ENCODE data around the gene FMO5.

FMO5 gene

DNA sequence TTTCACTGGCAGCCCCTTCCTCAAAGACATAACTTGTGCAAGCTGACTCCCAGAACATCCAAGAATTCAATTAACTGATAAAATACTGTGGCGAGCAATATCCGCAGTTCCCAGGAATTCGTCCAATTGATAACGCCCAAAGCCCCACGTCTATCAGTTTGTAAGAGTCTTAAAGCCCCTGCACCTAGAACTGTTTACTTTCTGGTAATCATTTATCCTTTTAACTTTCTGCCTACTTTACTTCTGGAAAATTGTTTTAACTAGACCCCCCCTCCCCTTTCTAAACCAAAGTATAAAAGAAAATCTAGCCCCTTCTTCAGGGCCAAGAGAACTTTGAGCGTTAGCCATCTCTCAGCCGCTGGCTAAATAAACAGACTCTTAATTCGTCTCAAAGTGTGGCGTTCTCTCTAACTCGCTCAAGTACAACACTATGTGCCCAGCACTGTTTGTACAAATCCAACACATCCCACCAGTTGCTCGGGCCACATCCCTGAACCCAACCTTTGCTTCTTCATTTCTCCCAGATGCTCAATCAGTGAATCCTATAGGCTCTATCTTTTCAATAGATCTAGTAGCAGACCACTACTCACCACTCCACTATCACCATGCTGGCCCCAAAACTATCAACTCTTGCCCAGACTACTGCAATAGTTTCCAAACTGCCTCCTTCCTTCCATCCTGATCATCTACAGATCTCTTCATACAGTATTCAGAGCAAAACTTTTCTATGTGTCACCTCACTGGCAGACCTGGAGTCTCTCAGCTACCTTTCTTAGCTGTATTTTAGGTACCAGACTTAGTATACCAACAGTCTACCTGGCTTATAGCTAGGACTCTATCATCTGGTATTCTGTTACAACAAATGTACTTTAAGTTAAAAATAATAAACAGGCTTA, 14.0 kb upstream of the FMO5 start:
- peaks cover 17% of the 10 kb centered on the region for H3K79me2 ChIP-seq (ENCODE audit: insufficient read depth, low read length)
- no peaks in the 10 kb centered on the region for H3K27me3 ChIP-seq (ENCODE audit: insufficient read depth, low read length, poor library complexity)
- no peak overlapping the region for H3K4me2 ChIP-seq (ENCODE audit: insufficient read depth, low read length)
- peaks cover 19% of the 10 kb centered on the region for H3K9me3 ChIP-seq (ENCODE audit: insufficient read depth, low read length, severe bottlenecking)
- peaks cover 11% of the 10 kb centered on the region; the same call in 1 of the 2 replicates for H4K20me1 ChIP-seq (ENCODE audit: insufficient read depth, low read length)
- H3K4me1 ChIP-seq (ENCODE audit: insufficient read depth, low read length), result peaks cover 15% of the 10 kb centered on the region
- peaks cover 5% of the 10 kb centered on the region; the same call in 1 of the 2 replicates for H3K36me3 ChIP-seq (ENCODE audit: insufficient read depth, low read length)
- DNase-seq (no peak), ATAC-seq (ENCODE audit: insufficient read depth, low read depth) (no peak)
- H3K4me3 ChIP-seq (ENCODE audit: low read depth in 1 of 2, low read length in 2 of 2), result no peak overlapping the region
- H3K9ac ChIP-seq (ENCODE audit: low read depth, low read length), result no peak overlapping the region
- H2AFZ ChIP-seq (ENCODE audit: low read depth, low read length), result no peak overlapping the region
- H3K27ac ChIP-seq (ENCODE audit: low read length), result no peak overlapping the region
- TF ChIP-seq, protein P1, sequence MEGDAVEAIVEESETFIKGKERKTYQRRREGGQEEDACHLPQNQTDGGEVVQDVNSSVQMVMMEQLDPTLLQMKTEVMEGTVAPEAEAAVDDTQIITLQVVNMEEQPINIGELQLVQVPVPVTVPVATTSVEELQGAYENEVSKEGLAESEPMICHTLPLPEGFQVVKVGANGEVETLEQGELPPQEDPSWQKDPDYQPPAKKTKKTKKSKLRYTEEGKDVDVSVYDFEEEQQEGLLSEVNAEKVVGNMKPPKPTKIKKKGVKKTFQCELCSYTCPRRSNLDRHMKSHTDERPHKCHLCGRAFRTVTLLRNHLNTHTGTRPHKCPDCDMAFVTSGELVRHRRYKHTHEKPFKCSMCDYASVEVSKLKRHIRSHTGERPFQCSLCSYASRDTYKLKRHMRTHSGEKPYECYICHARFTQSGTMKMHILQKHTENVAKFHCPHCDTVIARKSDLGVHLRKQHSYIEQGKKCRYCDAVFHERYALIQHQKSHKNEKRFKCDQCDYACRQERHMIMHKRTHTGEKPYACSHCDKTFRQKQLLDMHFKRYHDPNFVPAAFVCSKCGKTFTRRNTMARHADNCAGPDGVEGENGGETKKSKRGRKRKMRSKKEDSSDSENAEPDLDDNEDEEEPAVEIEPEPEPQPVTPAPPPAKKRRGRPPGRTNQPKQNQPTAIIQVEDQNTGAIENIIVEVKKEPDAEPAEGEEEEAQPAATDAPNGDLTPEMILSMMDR (IDR thresholded peaks at IDR 0.05; ENCODE audit: borderline replicate concordance, extremely low read depth, low read length, poor library complexity, severe bottlenecking), result no peak
- TF ChIP-seq EZH2 (IDR thresholded peaks at IDR 0.05; ENCODE audit: borderline replicate concordance, low read depth, low read length, severe bottlenecking), result no peak

DNA sequence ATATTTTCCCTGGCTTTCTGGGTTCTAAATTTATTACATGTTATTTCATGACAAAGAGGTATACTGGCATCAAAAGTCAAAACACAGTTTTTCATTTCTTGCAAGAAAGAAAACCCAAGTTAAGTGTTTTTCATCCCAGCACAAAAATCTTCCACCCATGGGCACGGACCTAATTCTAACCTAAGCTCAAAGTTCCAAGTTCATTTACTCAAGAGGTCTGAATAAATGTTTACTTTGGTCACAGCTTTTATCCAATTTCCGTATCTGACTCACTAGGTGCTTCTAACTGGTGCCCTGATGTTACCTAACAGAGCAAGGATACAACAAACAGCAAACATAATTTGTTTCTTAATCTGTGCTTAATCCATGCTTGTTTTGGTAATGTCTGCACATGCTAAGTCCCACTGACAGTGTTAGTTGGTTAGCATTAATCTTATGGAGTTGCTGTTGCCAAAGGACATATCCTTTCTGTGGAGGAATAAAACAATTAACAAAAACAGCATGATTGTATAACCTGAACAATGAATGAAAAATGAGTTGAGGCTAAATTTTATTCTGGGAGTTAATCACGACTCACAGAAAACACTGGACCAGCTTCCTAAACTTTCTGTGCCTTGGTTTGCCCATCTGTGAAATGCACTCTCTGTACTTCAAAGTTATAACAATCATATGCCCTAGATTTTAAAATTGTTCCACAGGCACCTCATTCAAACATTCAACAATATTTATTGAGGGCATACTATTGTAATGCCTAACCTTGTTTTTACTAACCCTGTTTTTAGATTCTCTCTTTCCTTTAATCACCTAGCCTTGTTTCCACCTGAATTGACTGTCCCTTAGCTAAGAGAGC, 13.1 kb upstream of the FMO5 start:
- TF ChIP-seq EZH2 (IDR thresholded peaks at IDR 0.05; ENCODE audit: borderline replicate concordance, low read depth, low read length, severe bottlenecking), result no peak
- TF ChIP-seq, protein P1 (IDR thresholded peaks at IDR 0.05; ENCODE audit: borderline replicate concordance, extremely low read depth, low read length, poor library complexity, severe bottlenecking), result no peak
- peaks cover 19% of the 10 kb centered on the region for H3K9me3 ChIP-seq (ENCODE audit: insufficient read depth, low read length, severe bottlenecking)
- H3K27me3 ChIP-seq (ENCODE audit: insufficient read depth, low read length, poor library complexity), result no peaks in the 10 kb centered on the region
- H3K79me2 ChIP-seq (ENCODE audit: insufficient read depth, low read length), result peaks cover 8% of the 10 kb centered on the region
- ATAC-seq (ENCODE audit: insufficient read depth, low read depth) (no peak), DNase-seq (no peak)
- no peak overlapping the region for H2AFZ ChIP-seq (ENCODE audit: low read depth, low read length)
- H4K20me1 ChIP-seq (ENCODE audit: insufficient read depth, low read length), result peaks cover 2% of the 10 kb centered on the region; the same call in 1 of the 2 replicates
- H3K9ac ChIP-seq (ENCODE audit: low read depth, low read length), result no peak overlapping the region
- H3K27ac ChIP-seq (ENCODE audit: low read length), result no peak overlapping the region
- no peak overlapping the region for H3K4me3 ChIP-seq (ENCODE audit: low read depth in 1 of 2, low read length in 2 of 2)
- peaks cover 3% of the 10 kb centered on the region; the same call in 1 of the 2 replicates for H3K36me3 ChIP-seq (ENCODE audit: insufficient read depth, low read length)
- H3K4me2 ChIP-seq (ENCODE audit: insufficient read depth, low read length), result no peak overlapping the region
- peaks cover 10% of the 10 kb centered on the region for H3K4me1 ChIP-seq (ENCODE audit: insufficient read depth, low read length)

DNA sequence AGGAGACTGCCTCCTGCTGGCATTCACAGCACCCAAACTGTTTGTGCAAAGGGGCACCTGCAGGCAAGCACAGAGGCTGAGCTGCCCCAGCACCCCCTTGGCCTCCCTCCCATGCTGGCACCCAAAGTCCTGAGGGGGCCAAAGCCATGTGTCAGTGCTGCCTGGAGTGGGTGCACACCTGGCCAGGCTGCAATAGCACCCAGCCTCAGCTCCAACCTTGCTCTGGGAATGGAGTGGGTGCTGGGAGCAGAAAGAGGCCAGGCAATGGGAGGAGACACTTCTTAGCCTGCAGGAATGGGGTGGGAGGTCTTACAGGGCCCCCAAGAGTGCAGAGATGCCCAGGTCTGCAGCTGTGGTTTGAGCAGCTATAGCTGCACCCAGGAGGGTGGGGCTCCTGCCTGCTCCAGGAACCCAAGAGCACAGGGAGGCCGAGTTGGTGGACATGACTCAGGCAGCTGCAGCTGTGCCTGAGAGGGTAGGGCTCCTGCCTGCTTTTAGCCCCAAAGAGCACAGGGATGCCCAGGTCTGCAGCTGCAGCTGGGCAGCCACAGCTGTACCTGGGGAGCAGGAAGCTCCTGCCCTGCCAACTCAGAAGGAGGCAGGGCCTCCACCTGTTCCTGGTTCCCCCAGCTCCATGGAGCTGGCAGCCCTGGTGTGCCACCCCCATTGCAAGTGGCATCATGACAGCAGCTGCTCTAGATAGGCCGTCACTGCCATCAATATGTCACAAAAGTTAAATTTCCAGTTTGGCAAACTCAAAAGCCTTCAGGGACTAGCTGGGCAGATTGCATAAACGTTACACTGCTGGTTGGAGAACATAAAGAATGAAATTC, 12.0 kb upstream of the FMO5 start:
- DNase-seq, result no peak
- ATAC-seq (ENCODE audit: insufficient read depth, low read depth), result no peak
- H3K27ac ChIP-seq (ENCODE audit: low read length), result no peak overlapping the region
- H3K4me2 ChIP-seq (ENCODE audit: insufficient read depth, low read length), result no peak overlapping the region
- no peak overlapping the region for H2AFZ ChIP-seq (ENCODE audit: low read depth, low read length)
- no peak overlapping the region for H3K4me3 ChIP-seq (ENCODE audit: low read depth in 1 of 2, low read length in 2 of 2)
- no peak for TF ChIP-seq EZH2 (IDR thresholded peaks at IDR 0.05; ENCODE audit: borderline replicate concordance, low read depth, low read length, severe bottlenecking)
- TF ChIP-seq, protein P1 (IDR thresholded peaks at IDR 0.05; ENCODE audit: borderline replicate concordance, extremely low read depth, low read length, poor library complexity, severe bottlenecking), result no peak
- no peaks in the 10 kb centered on the region for H3K79me2 ChIP-seq (ENCODE audit: insufficient read depth, low read length)
- H3K9me3 ChIP-seq (ENCODE audit: insufficient read depth, low read length, severe bottlenecking), result peaks cover 23% of the 10 kb centered on the region
- peaks cover 8% of the 10 kb centered on the region for H3K4me1 ChIP-seq (ENCODE audit: insufficient read depth, low read length)
- H3K9ac ChIP-seq (ENCODE audit: low read depth, low read length), result no peak overlapping the region
- no peaks in the 10 kb centered on the region for H3K36me3 ChIP-seq (ENCODE audit: insufficient read depth, low read length)
- no peaks in the 10 kb centered on the region for H4K20me1 ChIP-seq (ENCODE audit: insufficient read depth, low read length)
- no peaks in the 10 kb centered on the region for H3K27me3 ChIP-seq (ENCODE audit: insufficient read depth, low read length, poor library complexity)

Data from DND-41 (cell line).